DOHH2 (cell line): ENCODE results near the gene TBC1D14.

Source experiments
- H3F3A ChIP-seq: fragments of 200-600 bp; sonication (generic), shearing (Covaris generic); 2 replicates; pipeline ENCODE4 v1.6.0; 2016; ENCODE audit warnings: antibody characterized with exemption, mild to moderate bottlenecking; ENCODE audit not compliant: control insufficient read depth, insufficient read depth
- H3K27ac ChIP-seq: fragments of 200-600 bp; sonication (generic); 2 replicates; pipeline ENCODE4 v1.5.1; 2014; ENCODE audit warnings: low read depth, mild to moderate bottlenecking, low read length, moderate library complexity
- H3K27me3 ChIP-seq: fragments of 200-600 bp; sonication (generic); 2 replicates; pipeline ENCODE4 v1.6.1; 2014; ENCODE audit warnings: mild to moderate bottlenecking, low read length, mixed read lengths; ENCODE audit not compliant: control insufficient read depth
- H3K36me3 ChIP-seq: fragments of 200-600 bp; sonication (generic); 2 replicates; pipeline ENCODE4 v1.6.1; 2014; ENCODE audit warnings: mild to moderate bottlenecking, low read length, moderate library complexity, mixed read lengths; ENCODE audit not compliant: control insufficient read depth
- H3K4me1 ChIP-seq: fragments of 200-600 bp; sonication (generic); 2 replicates; pipeline ENCODE4 v1.6.1; 2014; ENCODE audit warnings: mild to moderate bottlenecking, low read length, mixed read lengths; ENCODE audit not compliant: control insufficient read depth
- H3K4me2 ChIP-seq: fragments of 200-600 bp; sonication (generic); 2 replicates; pipeline ENCODE4 v1.6.0; 2014; ENCODE audit warnings: mild to moderate bottlenecking, low read length, moderate library complexity
- H3K4me3 ChIP-seq: fragments of 200-600 bp; sonication (generic); 2 replicates; pipeline ENCODE4 v1.5.1; 2014; ENCODE audit warnings: mild to moderate bottlenecking, low read length, mixed read lengths
- H3K79me2 ChIP-seq: fragments of 200-600 bp; sonication (generic); 2 replicates; pipeline ENCODE4 v1.6.1; 2014; ENCODE audit warnings: mild to moderate bottlenecking, low read length, mixed read lengths; ENCODE audit not compliant: control insufficient read depth
- H3K9me2 ChIP-seq: fragments of 200-600 bp; sonication (generic); replicated peaks from 2 replicates; pipeline ENCODE4 v1.6.1; 2014; ENCODE audit warnings: mild to moderate bottlenecking, low read length, mixed read lengths; ENCODE audit not compliant: control insufficient read depth
- H3K9me3 ChIP-seq: fragments of 200-600 bp; sonication (generic); 2 replicates; pipeline ENCODE4 v1.6.1; 2014; ENCODE audit warnings: antibody characterized with exemption, low read length, mixed read lengths; ENCODE audit not compliant: control insufficient read depth, insufficient read depth
- H4K20me1 ChIP-seq: fragments of 200-600 bp; sonication (generic); 2 replicates; pipeline ENCODE4 v1.6.0; 2014; ENCODE audit warnings: low read depth, mild to moderate bottlenecking, antibody characterized with exemption, low read length, moderate library complexity; ENCODE audit not compliant: control insufficient read depth, insufficient read depth
- CTCF ChIP-seq: fragments of 200-600 bp; sonication (generic); IDR thresholded peaks from one replicate; pipeline ENCODE4 v1.5.1; 2014; ENCODE audit warnings: antibody characterized with exemption, mild to moderate bottlenecking, low read depth, low read length; ENCODE audit not compliant: poor library complexity, severe bottlenecking
- EZH2phosphoT487 ChIP-seq: fragments of 200-600 bp; sonication (generic); IDR thresholded peaks from 2 replicates; pipeline ENCODE4 v1.6.1; 2017; ENCODE audit warnings: borderline replicate concordance, mild to moderate bottlenecking, antibody characterized with exemption, low read length, moderate library complexity, mixed read lengths

Gene TBC1D14

GRCh38 chr4:7016512-7016911 is 106.9 kb downstream of the TBC1D14 start:
- Histone ChIP-seq H3K27ac (no peak overlapping the region), H3K27me3 (no peaks in the 10 kb centered on the region), H3K4me2 (no peak overlapping the region), H4K20me1 (no peaks in the 10 kb centered on the region), H3K9me3 (no peaks in the 10 kb centered on the region), H3K4me1 (peaks cover 23% of the 10 kb centered on the region), H3F3A (peaks cover 6% of the 10 kb centered on the region; the same call in 1 of the 2 replicates), H3K4me3 (no peak overlapping the region), H3K9me2 (no peaks in the 10 kb centered on the region), H3K36me3 (peaks cover 77% of the 10 kb centered on the region), H3K79me2 (0 out of 2 replicates have a peak, but pooled peaks cover 4% of the 10 kb centered on the region)
- no peak for TF ChIP-seq EZH2phosphoT487
- no peak for TF ChIP-seq CTCF

- 0 out of 2 replicates have a peak, but pooled peaks cover 4% of the 10 kb centered on the region for H3K79me2 ChIP-seq
- peaks cover 78% of the 10 kb centered on the region for H3K36me3 ChIP-seq
- peaks cover 2% of the 10 kb centered on the region; the same call in 1 of the 2 replicates for H3F3A ChIP-seq
- TF ChIP-seq CTCF (no peak), EZH2phosphoT487 (no peak)
- H3K27ac ChIP-seq: no peak overlapping the region
- H3K4me3 ChIP-seq: no peak overlapping the region
- no peak overlapping the region for H3K4me2 ChIP-seq
- H3K27me3 ChIP-seq: no peaks in the 10 kb centered on the region
- no peaks in the 10 kb centered on the region for H3K9me3 ChIP-seq
- H3K4me1 ChIP-seq: peaks cover 20% of the 10 kb centered on the region
- H3K9me2 ChIP-seq: no peaks in the 10 kb centered on the region
- H4K20me1 ChIP-seq: no peaks in the 10 kb centered on the region
Measured at GRCh38 chr4:7017446-7018048, 107.9 kb downstream of the TBC1D14 start.

GRCh38 chr4:7018281-7018680 is 108.7 kb downstream of the TBC1D14 start:
- Histone ChIP-seq H3F3A (no peaks in the 10 kb centered on the region), H3K36me3 (peaks cover 74% of the 10 kb centered on the region), H3K4me2 (no peak overlapping the region), H3K9me3 (no peaks in the 10 kb centered on the region), H3K79me2 (0 out of 2 replicates have a peak, but pooled peaks cover 2% of the 10 kb centered on the region), H3K4me3 (no peak overlapping the region), H3K27ac (no peak overlapping the region), H3K27me3 (no peaks in the 10 kb centered on the region), H4K20me1 (no peaks in the 10 kb centered on the region), H3K9me2 (no peaks in the 10 kb centered on the region), H3K4me1 (peaks cover 13% of the 10 kb centered on the region)
- no peak for TF ChIP-seq EZH2phosphoT487
- TF ChIP-seq CTCF: no peak
